ENCODE measurements around the gene BHLHE40. TPM values are rescaled to one million over a fixed set of nuclear protein-coding genes. Genes with fewer than 3 reads are reported as not detected.
"Not testable (repeated sequence)": the region's sequence is repeated elsewhere in the genome, so short reads cannot be mapped to it uniquely, and the experiment has no call there.

Gene BHLHE40
- polyA plus RNA-seq, 1 donor from 2014 or later = not detected

GRCh38 chr3:4959180-4959579 lies 20.1 kb upstream of the BHLHE40 start:
- no peaks in the 10 kb centered on the region for H3K79me2 ChIP-seq (replicated peaks; ENCODE audit: insufficient read depth, low read length)
- no peaks in the 10 kb centered on the region for H3K9me3 ChIP-seq (ENCODE audit: low read length)
- no peak overlapping the region for H3K27ac ChIP-seq (ENCODE audit: low read length)
- H4K20me1 ChIP-seq (ENCODE audit: insufficient read depth) = no peaks in the 10 kb centered on the region
- no peak overlapping the region for H2AFZ ChIP-seq (ENCODE audit: low read depth, low read length)
- no peak overlapping the region for H3K9ac ChIP-seq (ENCODE audit: low read length)
- no peaks in the 10 kb centered on the region for H3K27me3 ChIP-seq (ENCODE audit: insufficient read depth, low read depth, low read length)
- no peaks in the 10 kb centered on the region for H3K36me3 ChIP-seq (ENCODE audit: insufficient read depth, low read length)
- H3K4me2 ChIP-seq (ENCODE audit: low read length) = no peak overlapping the region
- no peaks in the 10 kb centered on the region for H3K9me2 ChIP-seq (ENCODE audit: insufficient read depth, low read length)
- H3K4me3 ChIP-seq (ENCODE audit: low read length) = no peak overlapping the region
- no peaks in the 10 kb centered on the region for H3F3A ChIP-seq (ENCODE audit: insufficient read depth, low read length, poor library complexity, severe bottlenecking)
- TF ChIP-seq TAF1 (IDR thresholded peaks at IDR 0.05; ENCODE audit: low read depth) = no peak
- TF ChIP-seq EP300 (conservative IDR thresholded peaks at IDR 0.05; ENCODE audit: poor library complexity, severe bottlenecking) = no peak
- no peak for TF ChIP-seq SMC3 (conservative IDR thresholded peaks at IDR 0.05; ENCODE audit: poor library complexity)
- no peak for TF ChIP-seq EZH2 (IDR thresholded peaks at IDR 0.05; ENCODE audit: borderline replicate concordance, insufficient read depth, low read length, poor library complexity, severe bottlenecking)
- no peak for TF ChIP-seq RAD21 (conservative IDR thresholded peaks at IDR 0.05)
- TF ChIP-seq CTCF (IDR thresholded peaks at IDR 0.05; ENCODE audit: poor library complexity, severe bottlenecking) = no peak

- not testable (repeated sequence) for H4K20me1 ChIP-seq (ENCODE audit: insufficient read depth); H3K9me2 ChIP-seq (ENCODE audit: insufficient read depth, low read length); H3K79me2 ChIP-seq (replicated peaks; ENCODE audit: insufficient read depth, low read length); H3K9me3 ChIP-seq (ENCODE audit: low read length); H3K27ac ChIP-seq (ENCODE audit: low read length); H3K27me3 ChIP-seq (ENCODE audit: insufficient read depth, low read depth, low read length); H2AFZ ChIP-seq (ENCODE audit: low read depth, low read length); H3K4me2 ChIP-seq (ENCODE audit: low read length); H3K9ac ChIP-seq (ENCODE audit: low read length); H3F3A ChIP-seq (ENCODE audit: insufficient read depth, low read length, poor library complexity, severe bottlenecking); H3K4me3 ChIP-seq (ENCODE audit: low read length); H3K36me3 ChIP-seq (ENCODE audit: insufficient read depth, low read length)
These were observed 17.4 kb upstream of the BHLHE40 start for GRCh38 chr3:4961865-4962264.

- Histone ChIP-seq H3K4me2 (ENCODE audit: low read length) (no peak overlapping the region), H2AFZ (ENCODE audit: low read depth, low read length) (no peak overlapping the region)
- no peak for TF ChIP-seq REST (IDR thresholded peaks at IDR 0.05; ENCODE audit: borderline replicate concordance)
- no peak for TF ChIP-seq TAF1 (IDR thresholded peaks at IDR 0.05; ENCODE audit: low read depth)
- TF ChIP-seq MXI1 (conservative IDR thresholded peaks at IDR 0.05; ENCODE audit: poor library complexity, severe bottlenecking) = no peak
- TF ChIP-seq SMC3 (conservative IDR thresholded peaks at IDR 0.05; ENCODE audit: poor library complexity) = no peak
- TF ChIP-seq EZH2 (IDR thresholded peaks at IDR 0.05; ENCODE audit: borderline replicate concordance, insufficient read depth, low read length, poor library complexity, severe bottlenecking) = no peak
- TF ChIP-seq RAD21 (conservative IDR thresholded peaks at IDR 0.05) = no peak
- TF ChIP-seq EP300 (conservative IDR thresholded peaks at IDR 0.05; ENCODE audit: poor library complexity, severe bottlenecking) = no peak
- TF ChIP-seq POLR2AphosphoS5 (IDR thresholded peaks at IDR 0.05) = no peak
- no peak for TF ChIP-seq CTCF (IDR thresholded peaks at IDR 0.05; ENCODE audit: poor library complexity, severe bottlenecking)
These were observed 15.3 kb upstream of the BHLHE40 start for GRCh38 chr3:4963669-4964570.

GRCh38 chr3:4966006-4966405 lies 13.2 kb upstream of the BHLHE40 start:
- not testable (repeated sequence) for H3K9me3 ChIP-seq (ENCODE audit: low read length); H3K36me3 ChIP-seq (ENCODE audit: insufficient read depth, low read length); H3K4me3 ChIP-seq (ENCODE audit: low read length); H3K9ac ChIP-seq (ENCODE audit: low read length); H4K20me1 ChIP-seq (ENCODE audit: insufficient read depth); H3K27ac ChIP-seq (ENCODE audit: low read length); H3K79me2 ChIP-seq (replicated peaks; ENCODE audit: insufficient read depth, low read length); H3K27me3 ChIP-seq (ENCODE audit: insufficient read depth, low read depth, low read length); H3K9me2 ChIP-seq (ENCODE audit: insufficient read depth, low read length); H3F3A ChIP-seq (ENCODE audit: insufficient read depth, low read length, poor library complexity, severe bottlenecking); H3K4me2 ChIP-seq (ENCODE audit: low read length); H2AFZ ChIP-seq (ENCODE audit: low read depth, low read length)

More at GRCh38 chr3:4963669-4964570, 15.3 kb upstream of the BHLHE40 start:
- Histone ChIP-seq H3K36me3 (ENCODE audit: insufficient read depth, low read length) (no peaks in the 10 kb centered on the region), H3K79me2 (replicated peaks; ENCODE audit: insufficient read depth, low read length) (no peaks in the 10 kb centered on the region), H3K9me2 (ENCODE audit: insufficient read depth, low read length) (no peaks in the 10 kb centered on the region), H3K9ac (ENCODE audit: low read length) (no peak overlapping the region), H3K9me3 (ENCODE audit: low read length) (no peaks in the 10 kb centered on the region), H3K4me3 (ENCODE audit: low read length) (no peak overlapping the region), H3K27ac (ENCODE audit: low read length) (no peak overlapping the region), H3K27me3 (ENCODE audit: insufficient read depth, low read depth, low read length) (no peaks in the 10 kb centered on the region), H3F3A (ENCODE audit: insufficient read depth, low read length, poor library complexity, severe bottlenecking) (no peaks in the 10 kb centered on the region), H4K20me1 (ENCODE audit: insufficient read depth) (no peaks in the 10 kb centered on the region)

Data from neural cell (in vitro differentiated cells).